ENCODE results near the gene HNRNPR. TPM values are rescaled to one million over a fixed set of nuclear protein-coding genes. Genes with fewer than 3 reads are reported as not detected.

Gene HNRNPR
- total RNA-seq, 3 donors from 2014 or later: 56.6 to 114 (median 109) TPM

- TF ChIP-seq POLR2AphosphoS5 (IDR thresholded peaks at IDR 0.05) (no peak), POLR2A (IDR thresholded peaks at IDR 0.05) (no peak), CTCF (IDR thresholded peaks at IDR 0.05) (no peak)
- intact Hi-C loops (cut with DNase I; ENCODE audit: low total_unique reads): loop anchor here (10.0 kb wide), 1 partner anchor 61 kb away; no protein-coding TSS in a partner anchor
- peak in 1 of 2 donors; percentile 53 for DNase-seq (ENCODE audit: low spot score in 2 of 2)
- Histone ChIP-seq H3K27me3 (no peaks in the 10 kb centered on the region), H3K27ac (peak overlapping the region; percentile 99), H3K4me1 (peaks cover 0 to 15% of the 10 kb centered on the region in 2 donors), H3K4me3 (peak overlapping the region; percentile 90 to 97 (median 96)), H3K36me3 (no peaks in the 10 kb centered on the region), H3K9me3 (no peaks in the 10 kb centered on the region)
Measured at GRCh38 chr1:23343221-23344110, 618 bp downstream of the HNRNPR start.

GRCh38 chr1:23341931-23342692, 2.0 kb downstream of the HNRNPR start:
- peak overlapping the region; percentile 90 to 97 (median 96) for H3K4me3 ChIP-seq
- TF ChIP-seq CTCF (IDR thresholded peaks at IDR 0.05) (no peak), POLR2A (IDR thresholded peaks at IDR 0.05) (no peak), POLR2AphosphoS5 (IDR thresholded peaks at IDR 0.05) (no peak)
- peaks cover 0 to 15% of the 10 kb centered on the region in 2 donors for H3K4me1 ChIP-seq
- intact Hi-C loops (cut with DNase I; ENCODE audit: low total_unique reads): loop anchor here (10.0 kb wide), 1 partner anchor 63 kb away; no protein-coding TSS in a partner anchor
- no peaks in the 10 kb centered on the region for H3K36me3 ChIP-seq
- no peaks in the 10 kb centered on the region for H3K9me3 ChIP-seq
- no peaks in the 10 kb centered on the region for H3K27me3 ChIP-seq
- peak overlapping the region in 1 of 2 donors; percentile 99 for H3K27ac ChIP-seq
- DNase-seq (ENCODE audit: low spot score in 2 of 2): no peak

- no peak for TF ChIP-seq POLR2AphosphoS5 (IDR thresholded peaks at IDR 0.05)
- TF ChIP-seq POLR2A (IDR thresholded peaks at IDR 0.05): no peak
- no peak for TF ChIP-seq CTCF (IDR thresholded peaks at IDR 0.05)
- Histone ChIP-seq H3K4me1 (peaks cover 0 to 15% of the 10 kb centered on the region in 2 donors), H3K27ac (no peak overlapping the region), H3K36me3 (no peaks in the 10 kb centered on the region), H3K4me3 (no peak overlapping the region), H3K9me3 (no peaks in the 10 kb centered on the region), H3K27me3 (no peaks in the 10 kb centered on the region)
- intact Hi-C loops (cut with DNase I; ENCODE audit: low total_unique reads): loop anchor here (10.0 kb wide), 1 partner anchor 65 kb away; no protein-coding TSS in a partner anchor
- no peak for DNase-seq (ENCODE audit: low spot score in 2 of 2)
Measured at GRCh38 chr1:23339632-23340031, 4.5 kb downstream of the HNRNPR start.

GRCh38 chr1:23337869-23338268, 6.2 kb downstream of the HNRNPR start:
- no peaks in the 10 kb centered on the region for H3K9me3 ChIP-seq
- no peak for DNase-seq (ENCODE audit: low spot score in 2 of 2)
- no peak for TF ChIP-seq POLR2A (IDR thresholded peaks at IDR 0.05)
- no peak for TF ChIP-seq POLR2AphosphoS5 (IDR thresholded peaks at IDR 0.05)
- TF ChIP-seq CTCF (IDR thresholded peaks at IDR 0.05): no peak
- H3K4me3 ChIP-seq: no peak overlapping the region
- intact Hi-C loops (cut with DNase I; ENCODE audit: low total_unique reads): no loop called here
- H3K4me1 ChIP-seq: peaks cover 0 to 15% of the 10 kb centered on the region in 2 donors
- H3K36me3 ChIP-seq: no peaks in the 10 kb centered on the region
- H3K27me3 ChIP-seq: no peaks in the 10 kb centered on the region
- no peak overlapping the region for H3K27ac ChIP-seq

Data from breast epithelium (tissue), 4 donors.